Measurements from ENCODE around the gene TOR4A.
"Not testable (repeated sequence)": the region's sequence is repeated elsewhere in the genome, so short reads cannot be mapped to it uniquely, and the experiment has no call there.

TOR4A gene

GRCh38 chr9:137252555-137253506, 24.7 kb upstream of the TOR4A start:
- no peak for DNase-seq (ENCODE audit: low spot score)

- no peak for DNase-seq (ENCODE audit: low spot score)
Measured at GRCh38 chr9:137253717-137254623, 23.6 kb upstream of the TOR4A start.

GRCh38 chr9:137254624-137255447, 22.7 kb upstream of the TOR4A start, which contains the start of gene NELFB:
Gene NELFB, plus strand, starts transcription at chr9:137255327.
- DNase-seq (ENCODE audit: low spot score), result peak; percentile 100

GRCh38 chr9:137255448-137256114, 21.9 kb upstream of the TOR4A start:
- DNase-seq (ENCODE audit: low spot score), result no peak

- DNase-seq (ENCODE audit: low spot score), result no peak
Measured at GRCh38 chr9:137256362-137256761, 21.2 kb upstream of the TOR4A start.

GRCh38 chr9:137256856-137257255, 20.7 kb upstream of the TOR4A start:
- DNase-seq (ENCODE audit: low spot score), result no peak

- DNase-seq (ENCODE audit: low spot score), result not testable (repeated sequence)
Measured at GRCh38 chr9:137262173-137262908, 15.2 kb upstream of the TOR4A start.

- no peak for DNase-seq (ENCODE audit: low spot score)
Measured at GRCh38 chr9:137262909-137263285, 14.6 kb upstream of the TOR4A start.

- DNase-seq (ENCODE audit: low spot score), result no peak
Measured at GRCh38 chr9:137263506-137263905, 14.0 kb upstream of the TOR4A start.

- DNase-seq (ENCODE audit: low spot score), result no peak
Measured at GRCh38 chr9:137264067-137264466, 13.5 kb upstream of the TOR4A start.

GRCh38 chr9:137265496-137266161, 11.9 kb upstream of the TOR4A start:
- no peak for DNase-seq (ENCODE audit: low spot score)

- DNase-seq (ENCODE audit: low spot score), result no peak
Measured at GRCh38 chr9:137266162-137266527, 11.4 kb upstream of the TOR4A start.

GRCh38 chr9:137266585-137267453, 10.7 kb upstream of the TOR4A start:
- no peak for DNase-seq (ENCODE audit: low spot score)

- no peak for DNase-seq (ENCODE audit: low spot score)
Measured at GRCh38 chr9:137267933-137268355, 9.6 kb upstream of the TOR4A start.

GRCh38 chr9:137268538-137269201, 8.9 kb upstream of the TOR4A start:
- no peak for DNase-seq (ENCODE audit: low spot score)

GRCh38 chr9:137269231-137269772, 8.2 kb upstream of the TOR4A start:
- DNase-seq (ENCODE audit: low spot score), result peak; percentile 88

- DNase-seq (ENCODE audit: low spot score), result no peak
Measured at GRCh38 chr9:137270929-137271695, 6.4 kb upstream of the TOR4A start.
